Measurements from ENCODE around the gene SLC43A3.

SLC43A3 gene

DNA sequence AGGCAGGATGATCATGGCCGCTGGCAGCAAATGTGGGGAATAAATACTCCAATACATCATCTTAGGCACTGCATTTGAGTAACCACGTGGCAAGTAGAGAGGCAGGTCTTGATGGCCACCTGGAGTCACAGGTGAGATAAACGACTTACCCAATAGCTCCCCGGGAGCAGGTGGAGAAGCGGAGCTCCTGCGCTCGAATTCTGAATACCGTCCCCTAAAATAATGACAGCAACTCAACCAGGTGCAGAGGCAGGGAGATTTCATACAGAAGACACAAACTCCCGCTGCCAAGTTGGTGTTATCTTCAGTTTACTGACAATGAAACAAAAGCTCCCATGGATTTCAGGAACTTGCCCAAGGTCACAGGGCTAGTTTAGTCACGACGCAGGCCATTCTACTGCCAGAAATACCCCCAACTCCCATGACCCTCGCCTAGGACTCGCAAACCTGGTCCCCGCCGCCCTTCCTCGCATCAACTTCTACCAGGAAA, 437 bp downstream of the SLC43A3 start:
- no peak for DNase-seq

DNA sequence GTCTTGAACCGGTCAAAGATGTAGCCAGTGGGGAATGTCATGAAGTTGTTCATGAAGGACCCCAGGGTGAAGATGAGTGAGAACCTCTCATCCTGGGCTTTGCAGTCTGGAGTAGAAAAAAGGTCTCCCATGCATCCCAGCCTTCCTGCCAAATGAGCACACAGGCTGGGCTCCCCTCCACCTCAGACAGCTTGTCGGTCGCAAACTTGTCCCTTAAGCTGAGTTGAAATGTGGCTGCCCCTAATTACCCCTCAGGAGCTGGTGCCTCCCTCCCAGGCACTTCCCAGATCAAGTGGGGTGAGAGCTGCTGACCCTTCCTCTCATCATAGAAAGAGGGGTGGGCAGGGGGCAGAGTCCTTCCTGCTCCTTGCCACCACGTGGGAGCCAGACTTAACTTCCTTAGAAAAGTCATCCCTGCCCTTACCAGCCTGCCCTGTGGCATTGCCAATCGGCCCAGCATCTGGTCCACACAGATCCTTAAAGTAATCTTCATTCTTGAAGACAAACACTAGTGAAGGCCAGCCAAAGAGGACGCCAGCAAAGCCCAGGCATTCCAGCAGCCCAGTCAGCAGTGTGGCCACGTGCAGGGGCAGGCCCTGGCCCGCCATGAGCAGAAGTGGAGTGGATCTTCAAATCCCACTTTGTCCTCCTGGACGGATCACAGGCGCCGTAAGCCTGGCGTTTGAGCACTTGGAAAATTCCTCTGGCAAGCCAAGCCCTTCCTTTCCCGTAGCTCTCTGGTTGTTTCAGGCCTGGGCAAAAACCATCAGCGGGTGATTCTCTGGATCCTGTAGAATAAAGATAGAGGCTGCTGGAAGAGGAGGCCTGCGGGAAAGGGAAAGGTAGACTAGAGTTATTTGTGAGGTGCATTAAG, 1.1 kb downstream of the SLC43A3 start:
- DNase-seq: no peak

DNA sequence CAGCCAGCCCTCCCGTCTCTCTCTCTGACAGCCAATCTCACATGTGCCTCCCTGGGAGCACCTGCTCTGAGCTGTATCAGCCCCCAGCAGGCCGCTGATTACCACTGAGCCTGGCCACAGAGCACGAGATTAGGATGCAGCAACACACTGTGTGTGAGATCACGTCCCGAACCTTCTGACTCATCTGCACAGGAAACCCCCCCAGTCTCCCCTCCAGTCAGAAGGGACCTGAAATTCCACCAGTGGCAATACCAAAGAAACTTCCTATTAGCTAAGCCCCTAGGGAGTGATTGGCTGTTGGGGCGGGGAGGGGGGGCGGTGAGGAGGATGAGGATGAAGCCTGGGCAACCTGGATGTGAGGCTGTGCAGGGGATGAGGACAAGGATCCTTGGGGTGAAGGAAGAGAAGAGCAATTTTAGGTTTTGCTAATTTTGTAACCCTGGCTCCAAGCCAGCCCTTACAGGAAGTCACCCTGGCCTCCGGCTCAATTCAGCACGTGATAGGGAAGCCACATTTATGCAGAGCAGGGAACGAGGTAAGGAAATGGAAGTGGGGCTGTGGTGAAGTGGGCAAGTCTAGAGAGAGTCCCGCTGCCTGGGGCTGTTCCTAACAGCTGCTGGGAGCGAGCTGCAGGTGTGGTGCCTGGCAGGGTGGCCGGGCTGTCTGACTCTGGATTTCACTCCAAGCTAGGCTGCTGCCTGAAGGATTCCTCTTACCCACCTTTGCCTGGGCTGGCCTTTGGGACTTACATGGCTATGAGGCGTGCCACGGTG, 1.9 kb downstream of the SLC43A3 start:
- peak; percentile 66 for DNase-seq

DNA sequence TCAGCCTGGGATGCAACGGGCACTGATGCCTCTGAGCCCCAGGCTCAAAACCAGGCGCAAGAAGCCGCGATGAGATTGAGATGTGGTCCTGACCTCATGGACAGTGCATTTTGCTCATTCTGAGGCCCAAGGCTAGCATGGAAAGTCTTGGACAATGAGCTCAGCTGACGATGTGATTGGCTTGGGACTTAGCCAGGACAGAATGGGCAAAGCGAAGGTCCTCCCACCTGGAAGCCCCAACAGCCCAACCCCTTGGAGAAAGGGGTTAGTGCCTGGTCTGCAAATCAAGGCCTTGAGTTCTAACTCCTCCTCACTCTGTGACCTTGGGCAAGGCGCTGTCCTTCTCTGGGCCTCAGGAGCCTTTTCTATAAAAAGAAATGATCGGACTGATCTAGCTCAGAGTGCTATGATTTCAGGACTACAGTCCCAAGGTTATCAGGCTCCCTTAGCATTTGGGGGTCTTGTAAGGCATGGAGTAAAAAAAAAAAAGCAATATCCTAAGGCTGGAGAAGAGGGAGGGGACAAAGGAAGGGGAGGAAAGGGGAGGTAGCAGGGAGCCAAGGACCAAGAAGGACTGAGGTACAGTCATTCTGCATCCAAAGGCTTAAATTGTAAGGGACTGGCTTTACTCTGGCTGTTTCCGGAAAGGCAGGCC, 2.7 kb downstream of the SLC43A3 start:
- no peak for DNase-seq

DNA sequence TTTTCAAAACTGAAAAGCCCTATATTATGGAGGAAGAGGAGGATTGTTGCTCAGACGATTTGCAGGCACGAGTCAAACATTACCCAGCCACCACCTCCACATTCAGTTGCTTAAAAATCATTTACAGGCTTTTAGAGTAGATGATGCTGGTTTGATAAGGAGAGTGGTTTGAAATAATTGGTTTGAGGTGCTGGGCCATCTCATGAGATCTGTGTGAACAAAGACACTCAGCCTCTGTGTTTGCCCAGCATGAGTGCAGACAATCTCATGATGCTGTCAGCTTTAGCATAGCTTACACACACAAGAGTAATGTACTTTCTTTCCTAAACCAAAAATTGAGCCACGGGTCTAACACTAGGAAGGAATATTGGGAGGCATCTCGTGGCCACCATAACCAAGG, 4.3 kb downstream of the SLC43A3 start:
- DNase-seq: no peak

DNA sequence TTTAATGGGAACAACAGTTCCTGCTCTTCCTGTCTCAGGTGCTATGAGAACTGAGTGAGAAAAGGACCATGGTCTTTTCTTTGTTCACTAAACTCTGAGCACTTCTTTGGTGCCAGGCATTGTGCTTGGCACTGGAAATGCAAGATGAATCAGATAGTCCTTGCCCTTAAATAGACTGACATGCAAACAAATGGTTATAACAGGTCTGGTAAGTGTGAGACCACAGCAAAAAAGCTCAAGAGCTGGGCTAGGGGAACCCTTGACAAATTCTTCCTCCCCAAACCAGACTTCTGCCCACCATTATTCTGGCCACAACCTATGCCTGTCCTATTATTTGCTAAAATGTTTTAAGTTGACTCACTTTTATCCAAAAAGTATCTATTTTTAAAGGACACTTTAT, 5.1 kb downstream of the SLC43A3 start:
- no peak for DNase-seq

DNA sequence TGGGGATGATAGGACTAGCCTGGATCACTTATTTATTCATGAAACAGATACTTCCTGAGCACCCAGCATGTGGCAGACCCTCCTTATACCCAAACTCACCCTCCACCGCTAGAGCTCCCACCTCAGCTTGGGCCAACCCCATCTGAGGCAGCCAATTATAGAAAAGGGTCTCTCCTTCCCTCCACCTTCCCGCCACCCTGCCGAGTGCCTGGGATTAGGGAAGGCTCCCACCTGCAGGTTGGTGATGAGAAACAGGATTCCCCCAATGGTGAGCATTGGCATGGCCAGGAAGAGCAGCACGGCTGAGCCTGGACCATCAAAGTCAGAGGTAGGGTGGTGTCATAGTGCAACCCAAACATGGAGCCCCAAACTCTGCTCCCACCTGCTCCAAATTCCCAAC, 5.9 kb downstream of the SLC43A3 start:
- no peak for DNase-seq

DNA sequence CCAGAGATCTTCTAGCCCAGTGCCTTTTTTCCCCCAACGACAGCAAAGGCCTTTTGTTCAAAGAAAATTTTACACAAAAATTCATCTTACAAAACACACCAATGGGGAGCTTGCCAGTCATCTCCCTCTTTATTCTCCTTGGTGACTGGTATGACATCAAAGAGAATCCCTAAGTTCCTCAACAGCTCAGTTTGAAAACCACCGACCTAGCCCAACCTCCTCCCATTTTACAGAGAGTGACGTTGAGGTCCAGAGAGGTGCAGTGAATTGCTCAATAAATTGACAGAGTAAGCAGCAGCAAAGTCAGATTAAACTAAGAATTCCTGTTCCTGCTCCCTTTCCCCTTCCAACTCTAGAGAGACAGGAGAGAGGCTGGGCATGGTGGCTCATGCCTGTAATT, 7.8 kb downstream of the SLC43A3 start:
- no peak for DNase-seq

DNA sequence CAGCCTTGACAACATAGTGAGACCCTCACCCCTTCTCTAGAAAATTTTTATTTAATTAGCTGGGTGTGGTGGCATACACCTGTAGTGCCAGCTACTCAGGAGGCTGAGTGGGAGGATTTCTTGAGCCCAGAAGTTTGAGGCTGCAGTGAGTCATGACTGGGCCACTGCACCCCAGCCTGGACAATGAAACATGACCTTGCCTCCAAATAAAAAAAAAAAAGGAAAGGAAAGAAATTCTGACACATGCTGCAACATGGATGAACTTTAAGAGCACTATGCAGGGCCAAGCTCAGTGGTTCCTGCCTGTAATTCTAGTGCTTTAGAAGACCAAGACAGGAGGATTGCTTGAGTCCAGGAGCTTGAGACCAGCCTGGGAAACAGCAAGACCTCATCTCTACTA, 8.8 kb downstream of the SLC43A3 start:
- DNase-seq: no peak

DNA sequence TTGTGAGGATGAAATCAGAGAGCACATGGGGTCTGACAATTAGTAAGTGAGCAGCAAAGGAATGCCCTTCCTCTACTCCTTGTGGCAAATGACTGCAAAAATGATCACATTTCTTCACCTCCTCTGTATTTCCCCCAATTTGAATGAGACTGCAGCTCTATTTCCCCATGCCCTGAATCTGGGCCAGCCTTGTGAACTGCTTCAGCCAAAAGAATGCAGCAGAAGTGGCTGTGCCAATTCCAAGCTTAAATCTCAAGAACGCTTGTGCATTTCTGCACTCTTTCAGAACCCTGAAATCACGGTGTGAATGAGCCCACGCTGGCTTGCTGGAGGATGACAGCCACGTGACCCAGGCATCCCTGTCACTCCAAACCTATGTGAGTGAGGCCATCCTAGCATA, 9.9 kb downstream of the SLC43A3 start:
- DNase-seq: no peak

DNA sequence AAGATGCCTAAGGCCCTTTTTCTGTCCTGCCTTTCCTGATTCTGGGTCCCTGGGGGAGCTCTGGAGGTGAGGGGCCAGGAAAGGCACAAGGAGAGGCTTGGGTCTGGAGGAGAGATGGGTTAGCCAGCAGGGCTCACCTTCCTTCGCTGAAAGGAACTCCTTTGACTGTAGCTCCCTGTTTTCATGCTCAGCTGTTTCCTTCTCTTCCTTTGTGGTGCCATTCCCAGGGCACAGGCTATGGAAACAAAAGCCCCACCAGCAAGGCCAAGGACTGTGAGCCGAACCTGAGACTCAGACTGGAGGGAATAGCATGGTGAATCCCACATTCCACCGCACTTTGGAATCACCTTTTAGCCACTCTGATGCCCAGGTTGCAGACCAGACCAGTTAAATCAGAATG, 10.5 kb downstream of the SLC43A3 start:
- DNase-seq: no peak

DNA sequence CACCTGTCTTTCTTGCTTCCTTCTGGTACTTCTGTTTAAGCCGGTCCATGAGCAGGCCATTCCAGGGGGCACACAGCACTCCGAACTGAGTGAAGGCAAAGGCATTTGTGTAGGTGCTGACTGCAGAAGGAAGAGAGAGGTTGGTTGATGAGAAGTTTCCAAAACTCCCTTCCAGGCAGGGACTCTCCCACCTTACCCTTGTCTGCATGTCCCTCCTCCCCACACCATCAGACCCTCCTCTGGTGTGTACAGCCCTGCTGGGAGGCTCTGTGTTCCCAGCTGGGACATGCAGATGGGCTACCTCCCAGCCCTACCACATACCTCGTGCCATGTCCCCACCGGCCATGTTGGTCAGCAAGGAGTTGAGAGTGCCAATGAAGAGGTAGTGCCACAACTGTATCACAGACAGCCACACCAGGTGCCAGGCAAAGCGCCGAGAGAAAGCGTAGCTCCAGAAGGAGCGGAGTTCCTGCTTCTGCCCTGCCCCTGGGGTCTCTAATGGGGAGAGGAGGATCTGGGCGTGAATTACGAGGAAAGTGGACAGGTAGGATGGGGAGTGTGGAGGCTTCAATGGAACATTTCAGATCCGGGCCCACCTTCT, 12.2 kb downstream of the SLC43A3 start:
- no peak for DNase-seq

DNA sequence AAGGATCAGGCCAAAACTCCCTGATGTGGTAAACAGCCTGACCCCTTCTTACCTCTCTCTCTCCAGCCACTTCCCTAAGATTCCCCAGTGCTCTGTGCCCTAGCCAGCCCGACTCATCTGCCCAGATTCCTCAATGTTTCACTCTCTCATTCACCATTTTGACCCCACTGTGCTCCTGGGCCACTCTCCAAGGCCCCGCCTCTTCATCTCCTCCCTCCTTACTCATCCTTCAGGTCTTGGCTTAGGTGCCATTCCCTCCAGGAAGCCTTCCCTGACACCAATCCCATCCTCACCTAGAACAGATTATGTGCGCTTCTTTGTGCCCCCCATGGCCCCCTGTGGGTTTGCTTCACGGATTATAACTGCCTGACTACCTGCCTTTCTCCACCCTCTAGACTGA, 13.2 kb downstream of the SLC43A3 start:
- no peak for DNase-seq

DNA sequence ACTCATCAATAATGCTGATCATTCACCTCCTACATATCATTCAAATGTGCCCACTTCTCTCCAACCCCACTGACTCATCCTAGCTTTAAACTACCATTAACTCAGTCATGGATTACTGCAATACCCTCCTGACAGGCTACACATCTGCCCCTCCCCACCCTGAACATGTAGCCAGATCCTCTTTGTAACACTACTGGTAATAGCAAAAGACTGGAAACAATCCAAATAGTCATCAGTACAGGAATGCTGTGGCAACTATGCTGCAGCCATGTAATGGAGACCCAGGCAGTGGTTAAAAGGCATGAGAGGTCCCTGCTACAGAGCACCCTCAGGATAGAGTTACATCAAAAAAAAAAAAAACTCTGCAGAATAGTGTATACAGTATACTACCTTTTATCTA, 16.6 kb downstream of the SLC43A3 start:
- no peak for DNase-seq

DNA sequence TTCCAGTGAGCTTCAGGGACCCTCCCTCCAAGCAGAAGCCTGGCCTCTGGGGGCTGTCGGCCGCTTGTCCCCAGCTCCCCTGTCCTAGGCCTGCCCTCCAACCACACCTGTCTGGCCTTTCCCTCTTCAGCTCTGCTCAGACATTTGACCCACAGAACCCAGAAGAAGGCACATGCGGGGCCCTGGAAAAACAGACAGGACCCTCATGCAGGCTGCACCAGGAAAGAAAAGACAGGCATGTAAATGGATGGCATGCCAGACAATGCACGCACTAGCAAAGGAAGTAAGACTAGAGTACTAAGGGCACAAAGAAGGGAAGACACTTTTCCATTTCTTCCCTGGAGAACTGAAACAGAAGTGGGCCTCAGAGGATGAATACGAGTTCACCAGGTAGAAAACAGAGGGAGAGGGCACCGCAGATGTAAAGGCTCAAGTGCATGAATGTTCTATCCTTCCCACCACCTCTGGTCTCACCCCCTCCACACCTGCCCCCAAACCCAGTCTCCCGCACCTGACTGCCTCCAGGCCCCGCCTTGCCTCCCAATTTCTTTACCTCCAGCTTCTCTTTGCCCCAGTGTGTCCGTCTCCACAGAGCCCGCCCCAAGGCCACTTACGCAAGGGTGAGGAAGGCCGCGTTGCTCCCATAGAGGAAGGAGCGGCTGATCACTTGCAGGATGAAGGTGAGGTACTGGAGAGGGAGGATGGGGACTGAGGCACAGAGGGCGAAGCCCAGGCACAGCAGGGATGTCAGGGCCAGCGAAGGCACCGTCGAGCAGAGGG, 17.4 kb downstream of the SLC43A3 start:
- no peak for DNase-seq

DNA sequence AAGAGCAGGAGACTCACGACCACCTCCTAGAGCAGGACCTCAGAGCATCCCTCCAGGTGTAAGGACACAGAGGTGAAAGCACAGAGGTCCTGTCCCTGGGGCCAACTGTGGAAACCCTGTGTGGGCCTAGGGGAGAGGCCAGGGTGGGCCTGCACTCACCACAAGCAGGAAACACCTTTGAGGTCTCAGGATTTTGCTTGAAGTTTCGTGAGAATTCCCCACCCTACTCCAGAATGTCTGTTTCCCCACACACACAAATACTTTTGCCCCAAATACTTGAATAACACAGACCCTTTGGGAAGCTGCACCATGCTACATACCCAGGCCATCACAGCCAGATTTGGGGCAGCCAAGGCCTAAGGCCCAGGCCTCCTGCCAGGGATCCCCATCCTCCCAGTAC, 18.1 kb downstream of the SLC43A3 start:
- DNase-seq: no peak

DNA sequence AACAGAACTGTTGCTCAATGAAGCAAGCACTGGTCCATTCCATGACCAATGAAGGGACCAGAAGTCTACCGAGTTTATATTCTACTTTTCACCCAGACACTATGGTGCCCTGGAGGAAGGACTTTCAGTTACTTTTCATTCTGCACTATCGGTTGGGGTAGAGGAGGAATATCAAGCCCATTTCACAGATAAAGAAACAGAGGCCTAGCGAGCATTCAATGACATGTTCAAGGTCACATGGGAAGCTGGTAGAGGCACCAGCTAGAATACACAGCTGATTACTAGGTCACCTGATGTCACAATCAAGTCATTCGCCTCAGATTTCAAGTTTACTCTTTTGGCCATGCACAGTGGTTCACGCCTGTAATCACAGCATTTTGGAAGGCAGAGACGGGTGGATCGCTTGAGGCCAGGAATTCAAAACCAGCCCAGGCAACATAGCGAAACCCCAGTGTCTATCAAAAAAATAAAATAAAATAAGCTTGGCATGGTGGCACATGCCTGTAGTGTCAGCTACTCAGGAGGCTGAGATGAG, 18.9 kb downstream of the SLC43A3 start:
- no peak for DNase-seq

DNA sequence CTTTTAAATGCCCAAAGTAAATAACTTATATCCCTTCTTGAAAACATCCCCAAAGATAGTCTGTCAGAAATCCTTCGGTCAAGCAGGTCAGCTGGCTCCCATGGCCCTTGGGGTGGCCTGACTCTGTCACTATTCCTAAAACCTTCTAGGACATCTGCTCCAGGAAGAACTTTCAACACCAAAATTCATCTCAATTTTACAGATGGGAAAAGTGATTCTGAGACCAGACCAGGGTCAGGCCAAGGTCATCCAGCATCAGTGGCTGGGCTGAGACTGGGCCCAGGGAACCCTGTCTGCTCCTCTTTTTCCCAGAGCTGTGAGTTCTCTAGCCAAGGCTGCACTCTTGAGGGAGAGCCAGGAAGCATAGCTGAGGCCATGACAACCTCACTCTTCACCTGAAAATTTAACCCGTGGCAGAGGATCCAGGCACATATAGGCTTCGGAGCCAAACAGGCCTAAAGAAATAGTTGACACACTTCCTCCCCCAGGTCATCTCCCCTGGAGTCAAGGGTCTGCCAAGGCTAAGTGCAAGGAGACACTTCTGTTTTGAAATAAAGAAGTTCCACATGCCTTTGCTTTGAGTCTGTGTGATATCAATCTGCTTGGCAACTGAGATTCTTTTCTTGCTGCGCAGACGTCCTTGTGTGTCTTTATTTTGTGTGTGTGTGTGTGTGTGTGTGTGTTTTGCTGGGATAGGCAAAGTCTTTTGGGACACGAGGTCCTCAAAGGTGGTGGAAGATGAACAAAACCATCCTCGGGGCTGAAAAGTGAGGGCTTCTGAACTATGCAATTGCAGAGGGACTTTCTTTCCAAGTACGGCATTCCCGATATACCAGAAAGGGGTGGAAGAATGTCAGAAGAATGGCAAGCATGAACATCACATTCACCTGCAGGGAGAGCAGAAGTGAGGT, 19.7 kb downstream of the SLC43A3 start:
- DNase-seq: no peak

DNA sequence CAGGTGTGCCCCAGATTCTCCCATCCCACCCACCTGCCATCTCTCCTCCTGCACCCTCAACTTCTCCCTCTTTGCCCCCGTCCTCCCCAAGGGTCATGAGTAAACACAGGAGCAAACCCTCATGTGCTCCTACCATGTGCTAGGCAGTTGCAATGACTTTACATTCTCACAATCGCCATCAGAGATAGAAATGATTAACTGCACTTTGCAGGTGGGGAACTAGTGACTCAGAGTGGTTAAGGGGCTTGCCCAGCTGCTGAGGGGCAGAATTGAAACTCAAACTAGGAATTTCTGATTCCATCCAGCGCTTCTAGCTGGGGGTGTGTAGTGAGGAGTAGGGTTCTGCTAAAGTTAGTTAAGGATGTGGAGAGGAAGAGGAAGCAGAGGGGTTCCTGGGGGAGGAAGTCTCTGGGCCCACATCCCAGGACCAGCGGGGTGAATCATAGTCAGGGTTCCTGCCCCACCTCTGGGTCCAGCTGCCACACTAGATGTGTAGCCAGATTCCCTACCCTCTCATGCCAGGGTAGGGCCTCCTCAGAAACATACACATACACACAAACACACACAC, 20.5 kb downstream of the SLC43A3 start:
- DNase-seq: no peak

DNA sequence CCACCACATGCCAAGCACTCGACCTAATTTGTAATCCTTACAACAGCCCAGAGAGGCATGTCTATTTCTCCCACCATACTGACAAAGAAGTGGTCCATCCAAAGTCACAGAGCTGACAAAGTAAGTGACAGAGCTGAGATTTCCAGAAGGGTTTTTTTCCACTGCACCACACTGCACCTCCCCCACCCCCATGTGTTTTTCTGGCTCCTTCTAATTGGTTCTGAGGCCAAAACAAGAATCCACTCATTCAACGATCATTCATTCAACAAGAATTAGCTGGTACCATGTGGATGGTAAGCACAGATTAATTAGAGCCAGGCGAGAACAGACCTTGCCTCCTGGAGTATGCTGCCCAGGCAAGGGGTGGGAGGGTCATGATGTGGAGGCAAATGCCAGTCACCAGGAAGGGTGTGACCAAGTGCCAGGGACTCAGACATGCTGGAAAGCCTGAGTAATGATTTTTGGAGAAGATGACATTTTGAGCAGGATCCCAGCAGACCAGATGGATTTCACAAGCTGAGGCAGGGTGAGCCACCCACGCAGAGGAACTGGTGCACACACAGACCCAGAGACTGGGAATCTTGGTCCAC, 21.6 kb downstream of the SLC43A3 start:
- DNase-seq: no peak

All from activated CD4-positive, alpha-beta T cell treated with anti-CD3 and anti-CD28 coated beads, Interleukin-2, amount 50 U/mL, for 1 hour (primary cell).